Neural progenitor cell (in vitro differentiated cells): ENCODE data around the gene CAPRIN1. TPM values are rescaled to one million over a fixed set of nuclear protein-coding genes. Genes with fewer than 3 reads are reported as not detected.
"Not testable (repeated sequence)": the region's sequence is repeated elsewhere in the genome, so short reads cannot be mapped to it uniquely, and the experiment has no call there.

Experiments used
- DNase-seq: peaks from one replicate; pipeline ENCODE4 v3.0.0-alpha.2; 2016; ENCODE audit warnings: low spot score
- H2AFZ ChIP-seq: fragments of 200-600 bp; sonication (generic); replicated peaks from 2 replicates; pipeline ENCODE4 v1.6.1; 2016; ENCODE audit warnings: antibody characterized with exemption
- H3F3A ChIP-seq: fragments of 200-600 bp; sonication (generic); 2 replicates; pipeline ENCODE4 v1.6.1; 2016; ENCODE audit warnings: antibody characterized with exemption, low read depth
- H3K27ac ChIP-seq: fragments of 200-600 bp; sonication (generic); 2 replicates; pipeline ENCODE4 v1.5.1; 2016; ENCODE audit warnings: mild to moderate bottlenecking
- H3K27me3 ChIP-seq: fragments of 200-600 bp; sonication (generic); 2 replicates; pipeline ENCODE4 v1.6.1; 2016; ENCODE audit warnings: mild to moderate bottlenecking, moderate library complexity
- H3K36me3 ChIP-seq: fragments of 200-600 bp; sonication (generic); 2 replicates; pipeline ENCODE4 v1.5.1; 2016
- H3K4me1 ChIP-seq: fragments of 200-600 bp; sonication (generic); 2 replicates; pipeline ENCODE4 v1.6.1; 2016; ENCODE audit warnings: mixed run types
- H3K4me2 ChIP-seq: fragments of 200-600 bp; sonication (generic); 2 replicates; pipeline ENCODE4 v1.6.1; 2016
- H3K4me3 ChIP-seq: fragments of 200-600 bp; sonication (generic); 2 replicates; pipeline ENCODE4 v1.5.1; 2016
- H3K79me2 ChIP-seq: fragments of 200-600 bp; sonication (generic); 2 replicates; pipeline ENCODE4 v1.6.1; 2016; ENCODE audit warnings: low read depth
- H3K9ac ChIP-seq: fragments of 200-600 bp; sonication (generic); 2 replicates; pipeline ENCODE4 v1.6.1; 2016
- H3K9me3 ChIP-seq: fragments of 200-600 bp; sonication (generic); 2 replicates; pipeline ENCODE4 v1.5.1; 2016; ENCODE audit warnings: low read depth
- H4K20me1 ChIP-seq: fragments of 200-600 bp; sonication (generic); 2 replicates; pipeline ENCODE4 v1.6.1; 2016; ENCODE audit warnings: low read depth
- H3K27ac Mint-ChIP-seq: 3 replicates; pipeline ENCODE4 v1.8.0; 2021; ENCODE audit warnings: mixed read lengths
- H3K27me3 Mint-ChIP-seq: 2 replicates; pipeline ENCODE4 v1.8.0; 2022; ENCODE audit warnings: low read depth, mild to moderate bottlenecking, inconsistent platforms, moderate library complexity, mixed read lengths; ENCODE audit not compliant: insufficient read depth
- H3K36me3 Mint-ChIP-seq: 3 replicates; pipeline ENCODE4 v1.8.0; 2021; ENCODE audit warnings: mixed read lengths
- H3K4me1 Mint-ChIP-seq: 3 replicates; pipeline ENCODE4 v1.8.0; 2021; ENCODE audit warnings: mixed read lengths
- H3K4me3 Mint-ChIP-seq: 3 replicates; pipeline ENCODE4 v1.8.0; 2021; ENCODE audit warnings: mild to moderate bottlenecking, moderate library complexity, mixed read lengths
- H3K9me3 Mint-ChIP-seq: 3 replicates; pipeline ENCODE4 v1.8.0; 2020; ENCODE audit warnings: mixed read lengths
- EZH2 ChIP-seq: fragments of 200-600 bp; sonication (generic); IDR thresholded peaks from 2 replicates; pipeline ENCODE4 v1.6.1; 2017; ENCODE audit warnings: antibody characterized with exemption, mild to moderate bottlenecking, moderate library complexity
- EZH2phosphoT487 ChIP-seq: fragments of 200-600 bp; sonication (generic); IDR thresholded peaks from 2 replicates; pipeline ENCODE4 v1.6.1; 2017; ENCODE audit warnings: antibody characterized with exemption
- total RNA-seq: library from RNA; depleted of rRNA; stranded (reverse); fragments of >200 nt; gene quantifications from 2 replicates; pipeline ENCODE4 v1.2.3, GENCODE V29; 2015; ENCODE audit warnings: low replicate concordance
- TF ChIP-seq, protein P1 (sequence below): fragments of 200-600 bp; sonication (generic); IDR thresholded peaks from 2 replicates; pipeline ENCODE4 v1.5.1; 2017; ENCODE audit warnings: antibody characterized with exemption, mild to moderate bottlenecking

The CAPRIN1 gene
- total RNA-seq, 1 donor from 2014 or later = 498 TPM

DNA sequence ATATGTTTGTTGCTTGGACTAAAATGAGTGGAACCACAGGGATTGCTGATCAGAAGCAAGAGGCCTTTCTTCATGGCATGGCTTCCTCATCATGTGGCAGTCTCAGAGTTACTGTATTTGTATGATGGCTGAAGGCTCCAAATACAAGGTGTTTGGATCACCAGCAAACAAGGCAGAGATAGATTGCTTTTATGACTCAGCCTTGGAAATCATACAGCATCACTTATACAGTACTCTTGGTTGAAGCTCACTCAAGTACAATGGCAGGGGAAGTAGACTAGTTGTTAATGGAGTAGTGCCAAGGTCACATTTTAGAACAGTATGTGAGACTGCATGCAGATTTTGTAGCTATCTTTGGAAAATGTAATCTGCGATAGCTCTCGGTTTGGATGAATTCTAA is 16.6 kb downstream of the CAPRIN1 start:
- H3K27ac Mint-ChIP-seq = no peak overlapping the region
- Histone ChIP-seq H3K27me3 (no peaks in the 10 kb centered on the region), H2AFZ (no peak overlapping the region), H3K4me2 (no peak overlapping the region), H3F3A (no peaks in the 10 kb centered on the region), H3K27ac (no peak overlapping the region), H3K36me3 (peaks cover 16% of the 10 kb centered on the region), H3K9me3 (no peaks in the 10 kb centered on the region), H3K4me3 (no peak overlapping the region), H4K20me1 (peaks cover 98% of the 10 kb centered on the region), H3K4me1 (no peaks in the 10 kb centered on the region), H3K79me2 (peaks cover 100% of the 10 kb centered on the region), H3K9ac (no peak overlapping the region)
- no peak overlapping the region for H3K4me3 Mint-ChIP-seq
- H3K27me3 Mint-ChIP-seq = no peaks in the 10 kb centered on the region
- H3K36me3 Mint-ChIP-seq = peaks cover 22% of the 10 kb centered on the region
- H3K9me3 Mint-ChIP-seq = no peaks in the 10 kb centered on the region
- H3K4me1 Mint-ChIP-seq = peaks cover 2% of the 10 kb centered on the region
- TF ChIP-seq EZH2phosphoT487 = no peak
- no peak for TF ChIP-seq EZH2
- TF ChIP-seq, protein P1, sequence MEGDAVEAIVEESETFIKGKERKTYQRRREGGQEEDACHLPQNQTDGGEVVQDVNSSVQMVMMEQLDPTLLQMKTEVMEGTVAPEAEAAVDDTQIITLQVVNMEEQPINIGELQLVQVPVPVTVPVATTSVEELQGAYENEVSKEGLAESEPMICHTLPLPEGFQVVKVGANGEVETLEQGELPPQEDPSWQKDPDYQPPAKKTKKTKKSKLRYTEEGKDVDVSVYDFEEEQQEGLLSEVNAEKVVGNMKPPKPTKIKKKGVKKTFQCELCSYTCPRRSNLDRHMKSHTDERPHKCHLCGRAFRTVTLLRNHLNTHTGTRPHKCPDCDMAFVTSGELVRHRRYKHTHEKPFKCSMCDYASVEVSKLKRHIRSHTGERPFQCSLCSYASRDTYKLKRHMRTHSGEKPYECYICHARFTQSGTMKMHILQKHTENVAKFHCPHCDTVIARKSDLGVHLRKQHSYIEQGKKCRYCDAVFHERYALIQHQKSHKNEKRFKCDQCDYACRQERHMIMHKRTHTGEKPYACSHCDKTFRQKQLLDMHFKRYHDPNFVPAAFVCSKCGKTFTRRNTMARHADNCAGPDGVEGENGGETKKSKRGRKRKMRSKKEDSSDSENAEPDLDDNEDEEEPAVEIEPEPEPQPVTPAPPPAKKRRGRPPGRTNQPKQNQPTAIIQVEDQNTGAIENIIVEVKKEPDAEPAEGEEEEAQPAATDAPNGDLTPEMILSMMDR = no peak
- no peak for DNase-seq

DNA sequence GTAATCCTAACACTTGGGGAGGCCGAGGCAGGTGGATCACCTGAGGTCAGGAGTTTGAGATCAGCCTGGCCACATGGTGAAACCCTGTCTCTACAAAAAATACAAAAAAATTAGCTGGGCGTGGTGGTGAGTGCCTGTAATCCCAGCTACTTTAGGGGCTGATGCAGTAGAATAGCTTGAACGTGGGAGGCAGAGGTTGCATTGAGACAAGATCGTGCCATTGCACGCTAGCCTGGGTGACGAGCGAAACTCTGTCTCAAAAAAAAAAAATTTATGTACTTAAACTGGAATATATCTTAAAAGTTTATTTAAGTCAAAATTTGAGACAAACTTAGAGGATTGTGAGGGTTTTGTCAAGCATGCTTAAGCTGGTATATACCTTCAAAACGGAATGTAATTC is 19.8 kb downstream of the CAPRIN1 start:
- Histone ChIP-seq H3K79me2 (peaks cover 100% of the 10 kb centered on the region), H4K20me1 (peaks cover 96% of the 10 kb centered on the region), H3K36me3 (peaks cover 30% of the 10 kb centered on the region)
- not testable (repeated sequence) for H3K27me3 Mint-ChIP-seq, H3K4me1 Mint-ChIP-seq, H3K4me2 ChIP-seq, H3K9me3 Mint-ChIP-seq, H3K9me3 ChIP-seq, H3F3A ChIP-seq, H2AFZ ChIP-seq, DNase-seq, H3K27ac Mint-ChIP-seq, H3K4me1 ChIP-seq, H3K27me3 ChIP-seq, H3K4me3 ChIP-seq, H3K9ac ChIP-seq, H3K27ac ChIP-seq, H3K4me3 Mint-ChIP-seq
- peaks cover 18% of the 10 kb centered on the region for H3K36me3 Mint-ChIP-seq

- Histone ChIP-seq H4K20me1 (peaks cover 96% of the 10 kb centered on the region), H3K79me2 (peaks cover 100% of the 10 kb centered on the region), H3K27ac (no peak overlapping the region), H3K4me3 (no peak overlapping the region), H3K9ac (no peak overlapping the region), H3K4me1 (no peaks in the 10 kb centered on the region), H3K4me2 (no peak overlapping the region), H3F3A (peaks cover 5% of the 10 kb centered on the region), H3K9me3 (no peaks in the 10 kb centered on the region), H3K27me3 (no peaks in the 10 kb centered on the region), H2AFZ (no peak overlapping the region), H3K36me3 (peaks cover 37% of the 10 kb centered on the region)
- TF ChIP-seq EZH2 (no peak), EZH2phosphoT487 (no peak)
- TF ChIP-seq, protein P1 = no peak
- no peak for DNase-seq
- no peaks in the 10 kb centered on the region for H3K27me3 Mint-ChIP-seq
- no peak overlapping the region for H3K4me3 Mint-ChIP-seq
- H3K36me3 Mint-ChIP-seq = peaks cover 20% of the 10 kb centered on the region
- no peak overlapping the region for H3K27ac Mint-ChIP-seq
- H3K4me1 Mint-ChIP-seq = peaks cover 2% of the 10 kb centered on the region
- no peaks in the 10 kb centered on the region for H3K9me3 Mint-ChIP-seq
Measured at GRCh38 chr11:34072041-34072440, 20.5 kb downstream of the CAPRIN1 start.

DNA sequence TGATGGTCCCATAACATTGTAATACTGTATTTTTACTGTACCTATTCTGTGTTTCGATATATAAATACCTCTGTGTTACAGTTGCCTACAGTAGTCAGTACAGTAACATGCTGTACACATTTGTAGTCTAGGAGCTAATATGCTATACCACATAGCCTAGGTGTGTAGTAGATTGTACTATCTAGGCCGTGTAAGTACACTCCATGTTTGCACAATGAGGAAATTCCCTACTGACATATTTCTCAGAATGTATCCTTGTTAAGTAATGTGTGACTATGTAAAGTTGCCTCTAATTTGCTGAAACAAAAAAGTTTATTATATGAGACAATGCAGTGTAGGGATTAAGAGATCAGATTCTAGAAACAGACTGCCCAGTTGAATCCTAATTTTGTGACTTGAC is 21.3 kb downstream of the CAPRIN1 start:
- peaks cover 45% of the 10 kb centered on the region for H3K36me3 ChIP-seq
- H3K79me2 ChIP-seq = peaks cover 100% of the 10 kb centered on the region
- H2AFZ ChIP-seq = no peak overlapping the region
- no peaks in the 10 kb centered on the region for H3K4me1 ChIP-seq
- H3K27ac ChIP-seq = no peak overlapping the region
- Mint-ChIP-seq H3K27me3 (no peaks in the 10 kb centered on the region), H3K36me3 (peaks cover 27% of the 10 kb centered on the region), H3K4me3 (no peak overlapping the region), H3K4me1 (peaks cover 2% of the 10 kb centered on the region), H3K27ac (no peak overlapping the region), H3K9me3 (no peaks in the 10 kb centered on the region)
- H3K4me3 ChIP-seq = no peak overlapping the region
- no peak overlapping the region for H3K4me2 ChIP-seq
- H4K20me1 ChIP-seq = peaks cover 96% of the 10 kb centered on the region
- H3K27me3 ChIP-seq = no peaks in the 10 kb centered on the region
- DNase-seq = no peak
- H3K9me3 ChIP-seq = no peaks in the 10 kb centered on the region
- peaks cover 10% of the 10 kb centered on the region for H3F3A ChIP-seq
- no peak overlapping the region for H3K9ac ChIP-seq
- TF ChIP-seq, protein P1 = no peak
- no peak for TF ChIP-seq EZH2
- no peak for TF ChIP-seq EZH2phosphoT487
